ENCODE data around the gene RAB4B. TPM values are rescaled to one million over a fixed set of nuclear protein-coding genes. Genes with fewer than 3 reads are reported as not detected.
"Not testable (repeated sequence)": the region's sequence is repeated elsewhere in the genome, so short reads cannot be mapped to it uniquely, and the experiment has no call there.

Gene RAB4B
- total and polyA plus RNA-seq, 2 of the 13 experiments (the other 11 are each of a cell fraction or from before 2014, with no cell fraction given), result 3.3 to 5.4 TPM

GRCh38 chr19:40826699-40827385 is 48.8 kb downstream of the RAB4B start:
- H3K27me3 ChIP-seq (ENCODE audit: control insufficient read depth in 1 of 2, insufficient read depth in 2 of 2, low read length in 2 of 2); H3K4me2 ChIP-seq (ENCODE audit: low read depth, low read length); H3K36me3 ChIP-seq (replicated peaks in 1 of 2; ENCODE audit: control insufficient read depth in 1 of 2, insufficient read depth in 2 of 2, low read length in 2 of 2); H3K27ac ChIP-seq (ENCODE audit: extremely low read length, insufficient read depth, low read length); FAIRE-seq; CTCF ChIA-PET (ENCODE audit: low intra/inter-chr PET ratio, low total read pairs); DNase-seq (ENCODE audit: low spot score); H3K4me3 ChIP-seq (replicated peaks in 1 of 3; ENCODE audit: insufficient read depth in 1 of 3, low read depth in 2 of 3, low read length in 3 of 3); in situ Hi-C loops (cut with HindIII; ENCODE audit: extremely low pct_ligation_motif_present, low pct_unique_long_range_greater_than_20kb); H3K9me3 ChIP-seq (ENCODE audit: low read length); H3K9ac ChIP-seq (ENCODE audit: insufficient read depth, low read depth, low read length); POLR2A ChIA-PET; H3K79me2 ChIP-seq (ENCODE audit: insufficient read depth, low read length); H4K20me1 ChIP-seq (ENCODE audit: insufficient read depth, low read length); BruUV-seq (replicated peaks); intact Hi-C loops (cut with micrococcal nuclease; ENCODE audit: unreplicated experiment); H2AFZ ChIP-seq (ENCODE audit: low read length); ATAC-seq: not testable (repeated sequence)
- TF ChIP-seq MNT (IDR thresholded peaks at IDR 0.05) (0 out of 2 replicates have a peak, but pooled peaks have one; percentile 19), ZBTB33 (CRISPR knock-in tag; IDR thresholded peaks at IDR 0.05) (peak; percentile 54; the same call in 1 of the 2 replicates)
- H3K4me1 ChIP-seq (ENCODE audit: insufficient read depth, low read length), result peaks cover 37% of the 10 kb centered on the region
- WGBS (ENCODE audit: low lambda C conversion rate), result 93% methylated on average over 29 of the region's 29 CpGs
